CD4-positive, alpha-beta T cell treated with Interleukin-17A for 4 hours (primary cell): ENCODE measurements around the gene LRIT1.
"Not testable (repeated sequence)": the region's sequence is repeated elsewhere in the genome, so short reads cannot be mapped to it uniquely, and the experiment has no call there.

Source experiments
- DNase-seq: peaks from one replicate; pipeline ENCODE4 v3.0.0-alpha.2; 2020; ENCODE audit warnings: mixed read lengths

The LRIT1 gene, protein sequence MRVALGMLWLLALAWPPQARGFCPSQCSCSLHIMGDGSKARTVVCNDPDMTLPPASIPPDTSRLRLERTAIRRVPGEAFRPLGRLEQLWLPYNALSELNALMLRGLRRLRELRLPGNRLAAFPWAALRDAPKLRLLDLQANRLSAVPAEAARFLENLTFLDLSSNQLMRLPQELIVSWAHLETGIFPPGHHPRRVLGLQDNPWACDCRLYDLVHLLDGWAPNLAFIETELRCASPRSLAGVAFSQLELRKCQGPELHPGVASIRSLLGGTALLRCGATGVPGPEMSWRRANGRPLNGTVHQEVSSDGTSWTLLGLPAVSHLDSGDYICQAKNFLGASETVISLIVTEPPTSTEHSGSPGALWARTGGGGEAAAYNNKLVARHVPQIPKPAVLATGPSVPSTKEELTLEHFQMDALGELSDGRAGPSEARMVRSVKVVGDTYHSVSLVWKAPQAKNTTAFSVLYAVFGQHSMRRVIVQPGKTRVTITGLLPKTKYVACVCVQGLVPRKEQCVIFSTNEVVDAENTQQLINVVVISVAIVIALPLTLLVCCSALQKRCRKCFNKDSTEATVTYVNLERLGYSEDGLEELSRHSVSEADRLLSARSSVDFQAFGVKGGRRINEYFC

DNA sequence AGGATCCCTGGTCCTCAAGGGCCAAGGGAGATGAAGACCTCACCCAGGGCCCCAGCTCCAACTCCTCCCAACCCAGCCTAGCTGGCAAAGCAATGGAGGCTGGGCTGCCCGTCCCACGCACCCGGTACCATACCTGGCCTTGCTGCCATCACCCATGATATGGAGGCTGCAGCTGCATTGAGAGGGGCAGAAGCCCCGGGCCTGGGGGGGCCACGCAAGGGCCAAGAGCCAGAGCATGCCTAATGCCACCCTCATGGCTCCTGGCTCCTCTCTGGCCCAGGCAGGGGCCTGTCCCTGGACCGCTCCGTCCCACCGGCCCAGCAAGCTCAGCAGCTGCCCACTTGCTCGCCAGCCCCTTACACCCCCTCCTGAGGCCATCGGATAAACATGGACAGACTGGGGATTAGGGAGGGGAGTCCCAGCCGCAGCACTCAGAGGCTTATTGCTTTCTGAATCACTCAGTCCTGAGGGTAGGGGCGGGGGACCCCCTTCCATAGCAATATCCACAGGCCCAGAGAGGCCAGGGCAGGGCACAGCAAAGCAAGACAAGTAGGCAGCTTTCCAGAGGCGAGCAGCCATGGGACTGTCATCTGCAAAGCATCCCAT, at the start of gene LRIT1:
Gene LRIT1, minus strand, starts transcription at position 362 of the 606 bp plus-strand sequence. Its CDS starts 107 bp downstream, at position 255.
- no peak for DNase-seq

DNA sequence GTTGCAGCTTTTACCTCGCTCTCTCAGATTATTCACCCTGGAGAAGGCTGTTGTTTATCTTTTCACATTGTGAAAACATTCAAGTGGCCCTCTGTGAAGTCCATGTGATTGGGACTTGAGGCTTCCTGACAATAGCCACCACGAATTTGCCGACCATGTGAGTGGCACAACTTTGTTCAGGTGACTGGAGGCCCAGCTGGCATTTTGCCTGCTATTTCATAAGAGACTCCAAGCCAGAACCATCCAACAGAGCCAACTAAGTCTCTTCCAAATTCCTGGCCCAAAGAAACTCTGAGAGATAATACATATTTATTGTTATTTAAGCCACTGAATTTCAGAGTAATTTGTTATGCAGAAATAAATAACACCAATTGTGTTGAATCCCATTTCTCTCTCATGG, 48.9 kb upstream of the LRIT1 start:
- no peak for DNase-seq

DNA sequence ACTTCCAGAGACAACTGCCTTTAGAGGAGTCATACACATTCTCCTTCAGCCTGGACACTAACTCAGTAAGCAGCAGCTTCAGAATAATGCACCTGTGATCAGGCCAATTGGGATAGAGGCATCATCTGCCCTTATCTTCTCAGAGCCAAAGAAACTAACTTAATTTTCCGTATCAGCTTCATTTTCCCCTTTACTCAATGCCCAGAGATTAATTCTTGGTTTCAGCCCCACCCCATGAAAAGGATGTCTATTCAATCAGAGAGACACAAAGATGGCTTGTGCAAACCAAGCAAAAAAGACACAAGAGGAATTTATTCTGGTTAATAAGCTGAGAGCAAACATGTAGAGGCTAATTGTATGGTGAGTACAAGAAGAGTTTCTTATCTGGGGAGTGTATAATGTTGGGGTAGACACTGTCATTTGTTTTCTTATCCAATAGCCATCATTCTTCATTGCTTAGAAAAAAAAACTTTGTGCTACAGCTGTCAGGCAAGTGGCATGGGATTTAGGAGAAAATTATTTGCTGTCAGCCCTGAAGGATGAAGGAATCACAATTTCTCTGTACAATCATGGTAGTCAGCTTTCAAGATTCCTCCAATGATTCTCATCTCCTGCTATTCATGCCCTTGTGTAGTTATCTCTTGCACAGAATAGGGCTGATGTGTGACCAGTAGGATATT, 48.3 kb upstream of the LRIT1 start:
- DNase-seq = no peak

DNA sequence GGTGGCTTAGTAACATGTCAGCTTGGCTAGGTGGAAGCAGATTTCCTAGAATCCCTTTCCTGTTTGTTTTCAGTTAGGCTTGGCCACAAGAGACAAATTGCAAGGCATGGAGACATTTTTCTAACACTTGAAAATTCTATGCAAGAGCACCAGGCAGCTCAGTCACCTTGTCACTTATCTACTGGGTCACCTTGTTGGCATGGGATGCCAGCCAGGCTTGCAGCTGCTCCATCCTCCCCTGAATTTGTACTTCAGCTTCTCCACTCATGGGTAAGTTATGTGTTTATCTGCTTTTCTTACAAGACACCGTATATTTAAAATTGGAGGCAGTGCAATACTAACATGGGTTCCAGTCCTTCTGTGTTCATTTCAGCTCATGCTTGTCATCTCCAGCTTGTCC, 46.8 kb upstream of the LRIT1 start:
- DNase-seq = no peak

DNA sequence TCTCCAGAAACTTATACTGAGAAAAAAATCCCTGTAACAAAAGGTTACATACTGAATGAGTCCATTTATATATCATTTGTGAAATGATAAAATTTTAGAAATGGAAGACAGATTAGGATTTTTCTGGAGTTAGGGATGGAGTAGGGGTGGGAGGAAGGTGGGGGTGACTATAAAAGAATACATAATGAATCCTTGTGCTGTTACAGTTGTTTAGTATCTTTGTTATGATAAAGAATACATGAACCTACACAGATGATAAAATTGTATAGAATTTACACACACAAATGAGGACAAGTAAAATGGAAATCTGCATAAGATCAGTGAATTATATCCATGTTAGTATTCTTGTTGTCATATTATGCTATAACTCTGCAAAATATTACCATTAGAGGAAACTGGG, 45.3 kb upstream of the LRIT1 start:
- no peak for DNase-seq

DNA sequence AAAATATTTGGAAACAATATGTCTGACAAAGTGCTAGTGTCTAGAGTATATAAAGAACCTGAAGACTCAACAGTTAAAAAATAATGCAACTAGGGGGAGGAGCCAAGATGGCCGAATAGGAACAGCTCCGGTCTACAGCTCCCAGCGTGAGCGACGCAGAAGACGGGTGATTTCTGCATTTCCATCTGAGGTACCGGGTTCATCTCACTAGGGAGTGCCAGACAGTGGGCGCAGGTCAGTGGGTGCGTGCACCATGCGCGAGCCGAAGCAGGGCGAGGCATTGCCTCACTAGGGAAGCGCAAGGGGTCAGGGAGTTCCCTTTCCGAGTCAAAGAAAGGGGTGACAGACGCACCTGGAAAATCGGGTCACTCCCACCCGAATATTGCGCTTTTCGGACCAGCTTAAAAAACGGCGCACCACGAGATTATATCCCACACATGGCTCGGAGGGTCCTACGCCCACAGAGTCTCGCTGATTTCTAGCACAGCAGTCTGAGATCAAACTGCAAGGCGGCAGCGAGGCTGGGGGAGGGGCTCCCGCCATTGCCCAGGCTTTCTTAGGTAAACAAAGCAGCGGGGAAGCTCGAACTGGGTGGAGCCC, 38.6 kb upstream of the LRIT1 start:
- DNase-seq = not testable (repeated sequence)

DNA sequence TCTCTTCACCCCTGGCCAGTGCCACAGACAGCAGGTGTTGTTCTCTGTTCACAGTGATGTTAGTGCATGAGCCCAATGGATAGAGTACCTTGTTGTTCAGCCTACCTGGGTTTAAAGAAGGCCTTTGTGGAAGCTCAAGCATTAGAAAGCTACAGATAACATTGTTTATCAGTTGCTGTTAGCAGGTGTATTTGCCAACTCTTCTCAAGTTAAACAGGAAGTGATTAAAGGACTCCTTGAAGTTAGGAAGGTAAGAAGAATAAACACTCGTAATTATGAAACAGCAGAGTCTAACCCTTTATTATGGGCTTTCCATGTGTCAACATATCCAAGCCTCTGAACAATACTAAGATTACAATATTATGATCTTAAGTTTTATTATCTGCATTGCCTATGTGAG, 29.4 kb upstream of the LRIT1 start:
- DNase-seq = no peak

DNA sequence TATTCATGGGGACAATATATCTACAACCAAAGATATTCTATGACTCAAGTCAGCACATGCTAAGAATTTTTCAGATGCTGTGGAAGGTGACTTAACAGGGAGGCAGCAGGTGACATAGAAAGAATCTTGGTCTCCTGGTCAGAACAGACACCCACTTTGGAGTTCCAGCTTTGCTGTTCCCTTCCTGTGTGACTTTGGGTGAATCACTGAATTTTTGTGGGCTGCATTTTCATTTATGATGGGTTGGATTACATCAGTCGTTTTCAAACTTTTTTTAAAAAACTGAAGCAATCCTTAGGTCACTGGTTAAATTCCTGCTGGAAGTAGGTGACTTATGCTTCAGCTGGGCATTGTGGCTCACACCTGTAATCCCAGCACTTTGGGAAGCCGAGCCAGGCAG, 28.4 kb upstream of the LRIT1 start:
- DNase-seq = no peak

DNA sequence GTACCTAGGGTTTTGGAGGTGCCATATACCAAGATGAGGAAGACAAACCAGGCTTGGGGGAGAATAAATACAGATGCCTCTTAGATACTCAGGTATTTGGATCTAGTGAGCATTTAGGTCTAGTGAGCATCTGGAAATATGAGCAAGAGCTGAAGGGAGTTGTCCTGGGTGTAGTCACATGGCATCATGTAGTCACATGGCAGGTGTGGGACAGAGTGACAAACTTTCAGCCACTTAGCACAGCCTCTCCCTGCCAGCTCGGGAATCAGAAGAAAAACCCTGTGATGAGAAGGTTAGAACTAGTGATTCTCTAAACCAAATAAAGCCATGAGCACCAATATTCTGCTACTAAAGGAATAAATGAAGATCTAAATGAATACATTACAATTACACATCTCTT, 27.8 kb upstream of the LRIT1 start:
- no peak for DNase-seq

DNA sequence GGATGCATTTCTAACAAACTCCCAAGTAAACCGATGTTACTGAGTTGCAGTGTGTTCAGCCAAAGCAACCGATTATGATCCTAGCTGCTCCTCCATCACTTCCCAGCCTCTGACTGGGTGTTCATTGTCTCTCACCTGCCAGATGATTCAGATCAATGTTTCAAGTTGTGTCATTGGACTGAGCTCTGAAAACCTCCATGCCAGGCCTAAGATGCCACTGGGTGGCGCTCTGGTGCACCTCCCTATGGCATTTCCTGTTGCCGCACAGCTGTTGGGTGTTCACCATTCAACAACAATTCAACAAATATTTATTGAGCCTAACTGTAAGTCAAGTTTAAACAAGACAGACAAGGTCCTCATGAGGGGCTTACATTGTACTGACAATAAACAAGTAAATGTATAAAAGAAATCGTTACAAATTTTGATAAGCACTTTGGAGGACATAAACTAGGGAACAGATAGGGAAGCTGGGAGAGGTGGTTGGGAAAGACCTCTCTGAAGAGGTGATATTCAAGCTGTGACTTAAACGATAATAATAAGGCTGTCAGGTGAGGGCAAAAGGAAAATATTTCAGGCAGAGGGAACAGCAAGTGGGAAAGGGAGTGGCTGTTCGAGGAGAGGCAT, 26.3 kb upstream of the LRIT1 start:
- peak; percentile 65 for DNase-seq

DNA sequence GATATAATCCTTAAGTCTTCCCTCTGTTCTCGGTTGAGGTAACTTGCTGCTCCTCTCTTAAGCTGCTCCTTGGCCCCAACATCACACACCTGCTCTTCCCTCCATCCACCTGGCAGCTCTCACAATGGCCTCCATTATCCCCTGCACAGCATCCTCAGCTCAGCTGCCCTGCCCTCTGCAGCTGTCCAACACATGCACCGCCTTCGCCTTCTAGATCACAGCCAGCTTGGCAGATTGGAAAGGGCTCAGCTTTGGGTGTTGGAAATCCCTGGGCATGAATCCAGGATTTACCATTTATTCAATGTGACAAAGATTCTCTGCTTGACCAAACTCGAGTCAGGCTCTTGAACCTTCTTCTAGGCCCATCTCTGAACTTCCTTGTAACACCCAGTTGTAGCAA, 24.1 kb upstream of the LRIT1 start:
- no peak for DNase-seq

DNA sequence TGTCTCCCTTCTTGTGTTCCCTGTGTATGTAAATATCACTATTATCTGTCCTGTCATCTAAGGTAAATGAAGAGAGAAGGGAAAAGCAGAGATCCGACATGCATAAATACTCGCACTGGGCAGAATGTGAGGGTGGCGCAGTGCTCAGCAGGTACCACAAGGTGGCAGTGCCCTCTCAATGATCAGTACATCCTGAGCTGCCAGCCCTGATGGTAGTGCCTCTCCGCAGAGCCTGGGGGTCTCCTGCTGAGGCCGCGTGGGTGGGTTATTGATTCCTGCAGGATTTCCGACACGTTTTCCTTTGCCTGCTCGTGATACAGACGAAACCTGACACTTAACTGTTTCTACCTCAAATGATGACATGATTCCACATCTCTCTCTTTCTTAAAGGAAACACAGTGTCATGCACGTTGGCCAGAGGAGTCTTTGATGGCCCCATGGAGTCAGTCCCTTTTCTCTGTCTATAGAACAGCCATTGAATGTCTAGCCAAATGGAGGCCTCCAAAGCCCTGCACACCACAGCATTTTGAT, 23.3 kb upstream of the LRIT1 start:
- peak; percentile 77 for DNase-seq

DNA sequence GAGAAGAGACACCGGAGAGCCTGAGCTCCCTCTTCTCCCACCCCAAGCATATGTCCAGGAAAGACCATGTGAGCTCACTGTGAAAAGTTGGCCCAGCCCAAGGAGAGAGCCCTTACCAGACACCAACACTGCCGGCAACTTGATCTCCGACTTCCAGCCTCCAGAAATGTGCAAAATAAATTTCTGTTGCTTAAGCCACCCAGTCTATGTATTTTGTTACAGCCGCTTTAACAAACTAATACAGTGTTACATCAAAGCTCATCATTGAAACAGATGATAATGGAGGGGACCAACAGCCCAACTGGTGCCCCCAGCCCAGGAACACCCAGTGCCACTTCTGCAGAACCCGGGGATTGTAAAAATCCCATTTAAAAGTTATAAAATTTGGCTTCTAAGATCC, 22.4 kb upstream of the LRIT1 start:
- no peak for DNase-seq

DNA sequence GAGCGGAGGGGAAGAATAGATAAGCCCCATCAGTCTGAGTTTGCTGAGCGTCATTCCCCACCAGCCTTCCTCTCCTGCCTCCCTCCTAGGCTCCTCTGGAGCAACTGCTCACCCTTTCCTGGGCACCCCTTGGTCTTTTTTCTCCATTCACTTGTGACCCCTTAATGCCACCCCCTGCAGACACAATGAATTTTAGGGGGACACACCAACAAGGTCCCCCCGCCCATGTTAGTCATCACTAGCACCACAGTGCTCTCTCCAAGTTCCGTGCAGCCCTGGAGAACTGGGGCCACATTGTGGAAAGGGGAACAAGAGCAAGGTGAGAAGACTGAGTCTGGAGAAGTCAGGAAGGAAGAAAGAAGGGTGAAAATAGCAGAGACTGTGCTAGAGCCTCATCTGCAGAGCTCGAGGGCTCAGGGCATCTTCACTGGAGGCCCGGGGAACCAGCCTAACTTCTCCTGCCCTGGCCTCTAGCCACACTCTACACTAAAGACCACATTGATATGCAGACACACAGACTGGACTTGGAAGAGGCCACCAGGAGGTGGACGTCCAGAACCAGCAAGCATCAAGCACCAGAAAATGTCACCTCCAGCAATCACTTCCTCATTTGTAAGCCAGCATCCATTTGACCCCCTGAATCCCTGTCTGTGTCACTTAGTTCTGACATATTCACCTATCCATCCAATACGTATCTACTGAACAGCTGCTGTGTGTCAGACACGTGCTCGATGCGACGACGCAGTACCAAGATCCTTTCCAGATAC, 21.0 kb upstream of the LRIT1 start:
- DNase-seq = no peak

DNA sequence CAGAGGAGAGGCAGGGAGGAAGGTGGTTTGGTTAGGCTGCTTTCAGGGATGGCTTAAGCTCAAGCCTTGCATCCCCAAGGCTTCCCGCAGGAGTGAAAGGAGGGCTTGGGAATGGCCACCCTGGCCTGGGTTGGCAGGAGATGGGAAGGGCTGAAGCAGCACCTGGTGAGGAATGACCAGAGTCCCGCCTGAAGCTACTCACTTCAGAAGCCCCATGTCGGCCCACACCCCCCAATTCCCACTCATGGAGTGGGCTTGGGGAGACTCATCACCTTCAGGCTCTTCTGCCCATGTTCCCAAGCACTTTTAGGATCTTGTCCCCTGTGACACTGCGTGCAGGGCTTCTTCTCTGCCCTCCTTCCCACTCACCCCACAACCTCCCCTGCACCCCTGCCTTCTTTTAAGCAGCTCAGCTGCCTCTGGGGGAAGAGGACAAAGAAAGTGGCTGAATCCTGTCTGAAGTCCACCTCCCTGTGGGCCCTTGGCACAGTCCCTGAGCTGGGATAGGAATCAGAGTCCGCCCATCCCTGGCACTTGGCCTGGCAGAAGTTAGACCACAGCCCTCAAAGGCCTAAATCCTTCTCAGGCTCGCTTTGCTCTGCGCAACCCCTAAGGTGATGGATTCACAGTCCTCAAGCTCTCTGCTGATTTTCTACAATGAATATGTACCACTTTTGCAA, 20.0 kb upstream of the LRIT1 start:
- no peak for DNase-seq

DNA sequence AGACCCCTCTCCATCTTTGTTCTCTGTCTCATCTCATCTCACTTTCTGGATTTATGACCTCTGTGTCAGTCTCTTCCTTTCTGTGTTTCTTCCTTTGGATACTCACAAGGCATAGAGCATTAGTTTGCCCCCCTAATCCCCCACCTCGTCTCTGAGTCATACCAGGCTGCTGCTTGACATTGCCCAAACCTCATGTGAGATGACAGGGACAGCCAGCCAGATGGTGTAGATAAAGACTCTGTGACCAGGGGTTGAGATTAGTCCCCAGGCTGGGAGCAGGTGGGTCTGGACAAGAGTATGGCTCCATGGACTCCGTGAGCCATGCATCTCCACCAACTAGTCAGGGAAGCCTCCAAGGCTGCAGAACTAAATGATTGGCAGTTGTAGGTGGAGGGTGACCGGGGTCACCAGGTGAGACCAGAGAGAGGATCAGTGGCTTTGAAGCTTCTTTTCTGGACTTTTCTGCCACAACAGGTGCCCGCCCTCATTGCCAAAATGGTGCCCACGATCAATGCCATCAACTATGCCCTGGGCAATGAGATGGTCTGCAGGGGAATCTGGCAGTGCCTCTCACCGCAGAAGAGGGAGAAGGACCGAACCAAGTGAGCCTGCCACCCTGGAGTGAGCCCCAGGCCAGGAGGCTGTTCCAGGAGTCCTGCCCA, 16.8 kb upstream of the LRIT1 start:
- no peak for DNase-seq

DNA sequence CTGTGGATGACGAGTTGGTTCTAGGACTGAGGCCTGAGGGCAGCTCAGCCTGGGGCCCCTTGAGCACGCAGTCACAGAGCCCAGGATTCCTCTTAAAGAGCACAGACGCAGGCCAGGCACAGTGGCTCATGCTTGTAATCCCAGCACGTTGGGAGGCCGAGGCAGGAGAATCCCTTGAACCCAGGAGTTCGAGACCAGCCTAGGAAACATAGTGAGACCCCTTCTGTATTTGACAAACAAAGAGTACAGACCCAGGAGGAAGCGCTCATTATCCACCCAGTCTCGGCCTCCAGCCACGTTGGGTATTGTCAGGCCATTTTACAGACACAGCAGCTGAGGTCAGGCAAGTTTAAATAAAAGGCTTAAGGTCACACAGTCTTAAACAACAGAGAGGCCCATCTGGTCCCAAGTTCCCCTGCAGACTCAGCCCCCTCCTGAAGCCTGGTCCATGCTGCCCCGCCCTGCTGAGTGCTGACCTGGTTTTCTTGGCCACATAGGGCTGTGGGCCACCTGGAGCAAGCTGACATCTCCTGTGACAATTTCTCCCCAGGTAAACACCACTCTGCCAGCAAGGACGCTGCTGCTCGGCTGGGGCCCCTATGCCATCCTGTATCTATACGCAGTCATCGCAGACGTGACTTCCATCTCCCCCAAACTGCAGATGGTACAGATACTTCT, 16.1 kb upstream of the LRIT1 start:
- no peak for DNase-seq

DNA sequence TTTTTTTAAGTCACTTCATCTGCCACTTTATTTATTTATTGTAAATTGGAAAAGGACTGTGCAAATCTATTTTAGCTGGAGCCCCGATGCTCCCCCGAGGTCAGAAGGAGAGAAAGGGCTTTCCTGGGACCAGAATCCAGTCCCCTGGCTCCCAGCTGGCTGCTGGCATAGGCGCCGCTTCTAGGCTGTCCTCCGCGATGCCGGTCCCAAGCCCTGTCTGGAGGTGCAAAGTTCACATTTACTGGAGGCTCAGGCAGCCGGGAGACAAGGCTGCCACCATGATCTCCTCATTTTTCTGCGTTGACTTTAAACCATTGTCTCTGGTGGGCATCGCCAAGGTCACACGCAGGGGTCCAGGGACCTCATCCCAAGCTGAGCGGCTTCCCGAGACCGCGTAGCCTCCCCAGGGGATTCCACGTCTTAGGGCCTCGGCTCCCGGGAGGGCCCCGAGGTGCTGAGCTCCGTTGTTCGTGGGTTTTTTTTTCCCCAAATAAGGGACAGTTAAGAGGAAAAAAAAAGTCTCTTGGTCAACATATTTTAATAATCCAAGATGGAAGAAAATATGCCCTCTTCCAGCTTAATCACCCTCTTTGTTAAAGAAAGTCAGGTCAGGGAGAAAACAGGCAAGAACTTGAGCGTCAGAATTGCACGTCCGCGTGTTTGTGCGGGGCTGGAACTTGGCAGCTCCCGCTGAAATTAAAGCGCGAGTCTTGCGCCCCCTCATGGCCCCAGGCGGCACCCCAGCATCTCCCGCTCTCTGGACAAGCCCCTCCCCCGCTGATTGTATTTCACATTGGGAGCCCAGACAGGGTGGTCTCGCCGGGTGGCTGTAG, 15.4 kb upstream of the LRIT1 start:
- peak; percentile 42 for DNase-seq
